B cell (primary cell): ENCODE results near the gene CLVS2. TPM values are rescaled to one million over a fixed set of nuclear protein-coding genes. Genes with fewer than 3 reads are reported as not detected.

Experiments
- ATAC-seq: fragments of 200-7000 bp; cut with Tn5 transposase; one replicate; pipeline ENCODE4 v1.10.0; 2021; ENCODE audit warnings: low read depth, mild to moderate bottlenecking, moderate number of reproducible peaks, moderate library complexity
- CTCF ChIA-PET: fragments of 350-600 bp; sonication (Branson Sonifier 250); formaldehyde crosslinking; loops from one replicate; lab custom pipeline; 2021; ENCODE audit warnings: antibody characterized with exemption, inconsistent platforms; lab: Charles Lee
- POLR2A ChIA-PET: fragments of 350-600 bp; sonication (Branson Sonifier 250); formaldehyde crosslinking; loops from one replicate; lab custom pipeline; 2021; ENCODE audit warnings: antibody characterized with exemption; lab: Charles Lee
- DNase-seq: peaks from one replicate; pipeline ENCODE4 v3.0.0; 2013
- H2AFZ ChIP-seq: 2 replicates; pipeline ENCODE4 v1.6.1; 2012; ENCODE audit warnings: mild to moderate bottlenecking, low read depth, low read length; ENCODE audit not compliant: insufficient read depth, poor library complexity, severe bottlenecking
- H3K27ac ChIP-seq, 2 donors: 1 replicate in 1 of 2; 2 replicates in 1 of 2; pipeline ENCODE4 v1.5.1; 2012 to 2013; ENCODE audit warnings: low read length in 2 of 2, mild to moderate bottlenecking in 2 of 2, moderate library complexity in 1 of 2
- H3K27me3 ChIP-seq, 4 experiments: fragments of 200-600 bp in 1 of 4; sonication (generic) in 1 of 4; replicated peaks in 1 of 4; 1 replicate in 2 of 4; 2 replicates in 2 of 4; pipeline versions ENCODE4 v1.6.1 to v1.7.0; 2013 to 2016; ENCODE audit warnings: low read length in 3 of 4, mild to moderate bottlenecking in 2 of 4, mixed read lengths in 1 of 4, moderate library complexity in 1 of 4; ENCODE audit not compliant: insufficient read depth in 4 of 4, control insufficient read depth in 3 of 4; ENCODE audit errors: control extremely low read depth in 1 of 4
- H3K36me3 ChIP-seq, 2 experiments: replicated peaks in 1 of 2; 1 replicate in 1 of 2; 2 replicates in 1 of 2; pipeline versions ENCODE4 v1.6.1 to v1.7.1; 2013; ENCODE audit warnings: low read length in 1 of 2; ENCODE audit not compliant: insufficient read depth in 2 of 2, control insufficient read depth in 1 of 2; ENCODE audit errors: control extremely low read depth in 1 of 2, extremely low read depth in 1 of 2
- H3K4me1 ChIP-seq, 2 donors: fragments of 200-600 bp in 1 of 2; sonication (generic) in 1 of 2; 1 replicate in 1 of 2; 2 replicates in 1 of 2; pipeline versions ENCODE4 v1.5.1 to v1.6.1; 2013 to 2017; ENCODE audit warnings: low read length in 2 of 2; ENCODE audit not compliant: control insufficient read depth in 2 of 2, insufficient read depth in 2 of 2
- H3K4me2 ChIP-seq: replicated peaks from 2 replicates; pipeline ENCODE3; 2012; ENCODE audit warnings: mild to moderate bottlenecking, low read depth, low read length; ENCODE audit not compliant: poor library complexity, severe bottlenecking
- H3K4me3 ChIP-seq, 5 experiments: fragments of 200-600 bp in 1 of 5; sonication (generic) in 1 of 5; 1 replicate in 3 of 5; 2 replicates in 2 of 5; pipeline versions ENCODE4 v1.5.1 to v1.7.0; 2011 to 2016; ENCODE audit warnings: low read length in 4 of 5, mild to moderate bottlenecking in 4 of 5, low read depth in 2 of 5, control low read depth in 1 of 5, moderate library complexity in 1 of 5; ENCODE audit not compliant: insufficient read depth in 1 of 5; ENCODE audit errors: control extremely low read depth in 1 of 5, extremely low read depth in 1 of 5
- H3K79me2 ChIP-seq: fragments of 200-600 bp; sonication (generic); one replicate; pipeline ENCODE4 v1.6.0; 2016; ENCODE audit warnings: low read length; ENCODE audit not compliant: control insufficient read depth, insufficient read depth
- H3K9ac ChIP-seq: fragments of 200-600 bp; sonication (generic); 2 replicates; pipeline ENCODE4 v1.6.1; 2017; ENCODE audit warnings: mild to moderate bottlenecking, low read length, moderate library complexity
- H3K9me3 ChIP-seq, 3 donors: one replicate each; pipeline versions ENCODE4 v1.6.1 to v1.7.1; 2013; ENCODE audit warnings: low read length in 2 of 3; ENCODE audit not compliant: control insufficient read depth in 2 of 3, insufficient read depth in 1 of 3; ENCODE audit errors: control extremely low read depth in 1 of 3
- H4K20me1 ChIP-seq: 2 replicates; pipeline ENCODE4 v1.6.0; 2012; ENCODE audit warnings: mild to moderate bottlenecking, low read length; ENCODE audit not compliant: insufficient read depth, control insufficient read depth, poor library complexity, severe bottlenecking
- H3K27ac Mint-ChIP-seq: one replicate; pipeline ENCODE4 v1.8.0; 2021; ENCODE audit warnings: mixed read lengths
- H3K27me3 Mint-ChIP-seq: one replicate; pipeline ENCODE4 v1.8.0; 2021; ENCODE audit warnings: mixed read lengths
- H3K4me1 Mint-ChIP-seq: one replicate; pipeline ENCODE4 v1.8.0; 2021; ENCODE audit warnings: mixed read lengths
- H3K4me3 Mint-ChIP-seq: one replicate; pipeline ENCODE4 v1.8.0; 2021; ENCODE audit warnings: mixed read lengths
- H3K9me3 Mint-ChIP-seq: one replicate; pipeline ENCODE4 v1.8.0; 2022; ENCODE audit warnings: mixed read lengths; ENCODE audit not compliant: insufficient read depth
- CTCF ChIP-seq: fragments of 200-600 bp; IDR thresholded peaks from one replicate; pipeline ENCODE4 v1.8.0; 2022; ENCODE audit warnings: antibody characterized with exemption, mild to moderate bottlenecking
- EZH2 ChIP-seq: IDR thresholded peaks from 2 replicates; pipeline ENCODE4 v1.6.1; 2012; ENCODE audit warnings: borderline replicate concordance, low read depth, mild to moderate bottlenecking, moderate library complexity, low read length; ENCODE audit not compliant: insufficient read depth, poor library complexity, severe bottlenecking
- WGBS: methylation state at CpG from one replicate; pipeline ENCODE4 v1.1.5; 2013; ENCODE audit warnings: missing lambda C conversion rate; ENCODE audit not compliant: insufficient coverage; 5-methylcytosine and 5-hydroxymethylcytosine counted together
- intact Hi-C: fragments of 100-400 bp; cut with micrococcal nuclease; formaldehyde crosslinking; loops from one replicate; pipeline ENCODE4 v1.10.0; 2022
- polyA plus RNA-seq: library from polyadenylated mRNA; depleted of rRNA; stranded (reverse); fragments of >200 nt; gene quantifications from 2 replicates; pipeline ENCODE4 v1.2.3, GENCODE V29; 2012
- total RNA-seq, 2 donors: library from RNA; stranded (reverse); fragments of 120-200 nt in 1 of 2; gene quantifications; 1 replicate in 1 of 2; 2 replicates in 1 of 2; pipeline versions ENCODE4 v1.2.3 to v1.2.4, GENCODE V29; 2013 to 2022

The CLVS2 gene
- total and polyA plus RNA-seq, 2 donors (not counting 1 experiment from before 2014, with no cell fraction given), result not detected

GRCh38 chr6:122977180-122977579 is 18.9 kb upstream of the CLVS2 start:
- ATAC-seq, result no peak
- TF ChIP-seq EZH2 (no peak), CTCF (no peak)
- 85% methylated on average over 3 of the region's 4 CpGs for whole genome bisulfite sequencing
- Histone ChIP-seq H3K4me3 (no peak overlapping the region), H3K4me2 (no peak overlapping the region), H3K4me1 (no peaks in the 10 kb centered on the region), H2AFZ (no peak overlapping the region), H3K27me3 (no peaks in the 10 kb centered on the region), H3K36me3 (no peaks in the 10 kb centered on the region), H3K9me3 (no peaks in the 10 kb centered on the region), H3K27ac (no peak overlapping the region), H3K9ac (no peak overlapping the region), H3K79me2 (no peaks in the 10 kb centered on the region), H4K20me1 (no peaks in the 10 kb centered on the region)
- intact Hi-C loops, result no loop called here
- CTCF ChIA-PET, result no interaction called here
- Mint-ChIP-seq H3K4me1 (peaks cover 1% of the 10 kb centered on the region), H3K4me3 (no peak overlapping the region), H3K27ac (no peak overlapping the region), H3K9me3 (no peaks in the 10 kb centered on the region), H3K27me3 (no peaks in the 10 kb centered on the region)
- POLR2A ChIA-PET, result no interaction called here
- DNase-seq, result no peak

- H3K4me3 ChIP-seq, result no peak overlapping the region
- H3K27me3 Mint-ChIP-seq, result no peaks in the 10 kb centered on the region
- no peaks in the 10 kb centered on the region for H4K20me1 ChIP-seq
- H3K27me3 ChIP-seq, result no peaks in the 10 kb centered on the region
- no peak overlapping the region for H3K9ac ChIP-seq
- H3K9me3 ChIP-seq, result peaks cover 0 to 4% (median 0%) of the 10 kb centered on the region in 3 donors
- H3K27ac Mint-ChIP-seq, result no peak overlapping the region
- intact Hi-C loops, result no loop called here
- no peak overlapping the region for H3K4me2 ChIP-seq
- H3K4me3 Mint-ChIP-seq, result no peak overlapping the region
- POLR2A ChIA-PET, result no interaction called here
- H3K79me2 ChIP-seq, result no peaks in the 10 kb centered on the region
- no peaks in the 10 kb centered on the region for H3K36me3 ChIP-seq
- no peak overlapping the region for H2AFZ ChIP-seq
- no peak for TF ChIP-seq CTCF
- no peak for TF ChIP-seq EZH2
- DNase-seq, result no peak
- no peaks in the 10 kb centered on the region for H3K4me1 Mint-ChIP-seq
- WGBS, result no CpG with 5 or more reads among the region's 2 CpGs
- H3K4me1 ChIP-seq, result no peaks in the 10 kb centered on the region
- no peak overlapping the region for H3K27ac ChIP-seq
- H3K9me3 Mint-ChIP-seq, result peaks cover 3% of the 10 kb centered on the region
- no peak for ATAC-seq
- CTCF ChIA-PET, result no interaction called here
Measured at GRCh38 chr6:122984393-122984792, 11.6 kb upstream of the CLVS2 start.
